ENCODE results near the gene TSPAN7.

The TSPAN7 gene

DNA sequence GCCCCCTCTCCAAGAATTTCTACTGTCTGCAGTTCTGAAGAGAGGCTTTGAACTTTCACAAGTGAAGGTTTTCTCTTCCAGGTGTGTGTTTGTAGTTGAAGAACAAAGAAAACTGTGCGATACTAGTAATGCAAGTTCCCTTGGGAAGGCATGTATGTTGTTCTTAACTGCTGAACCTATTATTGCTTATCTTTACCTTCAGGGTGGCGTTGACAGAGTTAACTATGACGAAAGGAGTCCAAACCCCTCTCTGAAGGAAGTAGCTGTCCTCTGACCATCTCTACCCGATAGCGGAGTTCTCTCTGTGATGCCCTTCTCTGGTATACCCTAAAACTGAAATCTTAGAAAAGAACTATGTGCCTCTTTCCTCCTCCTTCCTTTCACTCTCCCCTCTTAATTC lies 79.9 kb downstream of the TSPAN7 start:
- no peaks in the 10 kb centered on the region for H3K27me3 ChIP-seq (ENCODE audit: insufficient read depth, poor library complexity, severe bottlenecking)
- DNase-seq (ENCODE audit: low read depth in 1 of 2, low spot score in 1 of 2), result no peak
- H3K27ac ChIP-seq (replicated peaks), result no peak overlapping the region
- no peak overlapping the region for H3K4me3 ChIP-seq (replicated peaks; ENCODE audit: insufficient read depth, low read length)
- no peak for TF ChIP-seq SPI1 (IDR thresholded peaks at IDR 0.05; ENCODE audit: borderline replicate concordance, low read depth)
- TF ChIP-seq GABPA (IDR thresholded peaks at IDR 0.05; ENCODE audit: low read depth), result no peak
- no peak for TF ChIP-seq POLR2AphosphoS5 (IDR thresholded peaks at IDR 0.05; ENCODE audit: low read depth)
- TF ChIP-seq, protein P1, sequence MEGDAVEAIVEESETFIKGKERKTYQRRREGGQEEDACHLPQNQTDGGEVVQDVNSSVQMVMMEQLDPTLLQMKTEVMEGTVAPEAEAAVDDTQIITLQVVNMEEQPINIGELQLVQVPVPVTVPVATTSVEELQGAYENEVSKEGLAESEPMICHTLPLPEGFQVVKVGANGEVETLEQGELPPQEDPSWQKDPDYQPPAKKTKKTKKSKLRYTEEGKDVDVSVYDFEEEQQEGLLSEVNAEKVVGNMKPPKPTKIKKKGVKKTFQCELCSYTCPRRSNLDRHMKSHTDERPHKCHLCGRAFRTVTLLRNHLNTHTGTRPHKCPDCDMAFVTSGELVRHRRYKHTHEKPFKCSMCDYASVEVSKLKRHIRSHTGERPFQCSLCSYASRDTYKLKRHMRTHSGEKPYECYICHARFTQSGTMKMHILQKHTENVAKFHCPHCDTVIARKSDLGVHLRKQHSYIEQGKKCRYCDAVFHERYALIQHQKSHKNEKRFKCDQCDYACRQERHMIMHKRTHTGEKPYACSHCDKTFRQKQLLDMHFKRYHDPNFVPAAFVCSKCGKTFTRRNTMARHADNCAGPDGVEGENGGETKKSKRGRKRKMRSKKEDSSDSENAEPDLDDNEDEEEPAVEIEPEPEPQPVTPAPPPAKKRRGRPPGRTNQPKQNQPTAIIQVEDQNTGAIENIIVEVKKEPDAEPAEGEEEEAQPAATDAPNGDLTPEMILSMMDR (IDR thresholded peaks at IDR 0.05; ENCODE audit: insufficient read depth, low read length), result no peak
- TF ChIP-seq, protein P2, sequence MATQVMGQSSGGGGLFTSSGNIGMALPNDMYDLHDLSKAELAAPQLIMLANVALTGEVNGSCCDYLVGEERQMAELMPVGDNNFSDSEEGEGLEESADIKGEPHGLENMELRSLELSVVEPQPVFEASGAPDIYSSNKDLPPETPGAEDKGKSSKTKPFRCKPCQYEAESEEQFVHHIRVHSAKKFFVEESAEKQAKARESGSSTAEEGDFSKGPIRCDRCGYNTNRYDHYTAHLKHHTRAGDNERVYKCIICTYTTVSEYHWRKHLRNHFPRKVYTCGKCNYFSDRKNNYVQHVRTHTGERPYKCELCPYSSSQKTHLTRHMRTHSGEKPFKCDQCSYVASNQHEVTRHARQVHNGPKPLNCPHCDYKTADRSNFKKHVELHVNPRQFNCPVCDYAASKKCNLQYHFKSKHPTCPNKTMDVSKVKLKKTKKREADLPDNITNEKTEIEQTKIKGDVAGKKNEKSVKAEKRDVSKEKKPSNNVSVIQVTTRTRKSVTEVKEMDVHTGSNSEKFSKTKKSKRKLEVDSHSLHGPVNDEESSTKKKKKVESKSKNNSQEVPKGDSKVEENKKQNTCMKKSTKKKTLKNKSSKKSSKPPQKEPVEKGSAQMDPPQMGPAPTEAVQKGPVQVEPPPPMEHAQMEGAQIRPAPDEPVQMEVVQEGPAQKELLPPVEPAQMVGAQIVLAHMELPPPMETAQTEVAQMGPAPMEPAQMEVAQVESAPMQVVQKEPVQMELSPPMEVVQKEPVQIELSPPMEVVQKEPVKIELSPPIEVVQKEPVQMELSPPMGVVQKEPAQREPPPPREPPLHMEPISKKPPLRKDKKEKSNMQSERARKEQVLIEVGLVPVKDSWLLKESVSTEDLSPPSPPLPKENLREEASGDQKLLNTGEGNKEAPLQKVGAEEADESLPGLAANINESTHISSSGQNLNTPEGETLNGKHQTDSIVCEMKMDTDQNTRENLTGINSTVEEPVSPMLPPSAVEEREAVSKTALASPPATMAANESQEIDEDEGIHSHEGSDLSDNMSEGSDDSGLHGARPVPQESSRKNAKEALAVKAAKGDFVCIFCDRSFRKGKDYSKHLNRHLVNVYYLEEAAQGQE (IDR thresholded peaks at IDR 0.05; ENCODE audit: insufficient replicate concordance, low read depth), result no peak

DNA sequence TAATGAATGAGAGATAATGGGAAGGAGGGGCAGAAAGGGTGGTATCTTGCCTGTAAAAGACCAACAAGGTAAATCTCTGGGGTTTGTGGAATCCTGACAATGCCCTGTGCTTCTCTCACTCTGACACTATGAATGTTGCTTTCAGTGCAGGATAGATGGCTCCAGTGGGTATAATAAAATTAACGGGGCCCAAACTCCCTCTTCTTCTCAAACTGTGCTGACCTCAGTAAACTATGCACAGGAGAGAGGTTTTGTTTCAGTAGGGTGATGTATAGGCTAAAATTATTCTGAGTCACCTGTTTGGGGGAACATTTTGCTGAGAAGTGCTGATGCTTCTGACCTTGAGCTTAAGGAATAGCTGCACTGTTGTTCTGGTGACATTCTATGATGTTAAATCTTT lies 82.6 kb downstream of the TSPAN7 start:
- Histone ChIP-seq H3K4me3 (replicated peaks; ENCODE audit: insufficient read depth, low read length) (no peak overlapping the region), H3K27ac (replicated peaks) (no peak overlapping the region), H3K27me3 (ENCODE audit: insufficient read depth, poor library complexity, severe bottlenecking) (no peaks in the 10 kb centered on the region)
- TF ChIP-seq, protein P1 (IDR thresholded peaks at IDR 0.05; ENCODE audit: insufficient read depth, low read length), result no peak
- no peak for TF ChIP-seq GABPA (IDR thresholded peaks at IDR 0.05; ENCODE audit: low read depth)
- TF ChIP-seq, protein P2 (IDR thresholded peaks at IDR 0.05; ENCODE audit: insufficient replicate concordance, low read depth), result no peak
- TF ChIP-seq SPI1 (IDR thresholded peaks at IDR 0.05; ENCODE audit: borderline replicate concordance, low read depth), result no peak
- TF ChIP-seq POLR2AphosphoS5 (IDR thresholded peaks at IDR 0.05; ENCODE audit: low read depth), result no peak
- DNase-seq (ENCODE audit: low read depth in 1 of 2, low spot score in 1 of 2), result no peak

DNA sequence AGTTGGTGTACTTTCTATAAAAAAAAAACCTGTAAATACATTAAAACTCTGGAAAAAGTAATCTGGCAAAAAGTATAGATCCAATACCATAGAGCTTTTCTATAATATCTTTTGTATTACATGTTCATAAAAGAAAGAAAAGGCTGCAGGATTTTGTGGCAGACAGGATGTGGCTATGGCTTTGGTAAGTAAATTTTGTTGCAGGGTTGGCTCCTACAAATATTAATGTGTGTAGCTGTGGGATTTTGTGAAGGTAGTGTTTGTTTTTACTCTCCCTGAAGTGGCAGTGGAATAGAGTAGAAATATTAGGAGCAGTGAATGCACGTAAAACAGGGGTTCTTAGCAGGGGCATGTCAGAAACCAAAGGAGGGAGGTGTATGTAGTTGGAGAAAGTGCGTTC lies 84.8 kb downstream of the TSPAN7 start:
- no peaks in the 10 kb centered on the region for H3K27me3 ChIP-seq (ENCODE audit: insufficient read depth, poor library complexity, severe bottlenecking)
- no peak for DNase-seq (ENCODE audit: low read depth in 1 of 2, low spot score in 1 of 2)
- TF ChIP-seq GABPA (IDR thresholded peaks at IDR 0.05; ENCODE audit: low read depth), result no peak
- TF ChIP-seq, protein P2 (IDR thresholded peaks at IDR 0.05; ENCODE audit: insufficient replicate concordance, low read depth), result no peak
- TF ChIP-seq, protein P1 (IDR thresholded peaks at IDR 0.05; ENCODE audit: insufficient read depth, low read length), result no peak
- no peak for TF ChIP-seq SPI1 (IDR thresholded peaks at IDR 0.05; ENCODE audit: borderline replicate concordance, low read depth)
- TF ChIP-seq POLR2AphosphoS5 (IDR thresholded peaks at IDR 0.05; ENCODE audit: low read depth), result no peak
- no peak overlapping the region for H3K4me3 ChIP-seq (replicated peaks; ENCODE audit: insufficient read depth, low read length)
- H3K27ac ChIP-seq (replicated peaks), result no peak overlapping the region
